ENCODE data around the gene MBOAT1.

DNA sequence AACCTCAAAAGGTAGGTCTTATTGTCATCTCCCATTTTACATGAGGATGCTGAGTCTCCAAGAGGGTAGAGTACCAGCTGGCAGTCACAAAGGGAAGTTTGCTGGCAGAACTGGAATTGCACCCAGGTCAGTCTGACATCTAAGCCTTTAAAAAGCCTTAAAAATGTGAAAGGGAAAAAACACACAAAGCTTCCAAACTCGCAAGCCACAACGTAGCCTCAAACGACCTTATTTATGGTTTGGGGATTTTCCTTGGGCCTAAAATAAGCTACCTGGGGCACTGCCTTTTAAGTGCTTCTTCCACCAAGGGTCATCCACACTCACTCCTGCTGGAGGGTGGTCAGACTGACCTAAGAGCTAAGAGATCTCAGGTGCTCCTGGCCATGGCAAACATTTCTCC, 2.1 kb downstream of the MBOAT1 start:
- TF ChIP-seq, protein P1, sequence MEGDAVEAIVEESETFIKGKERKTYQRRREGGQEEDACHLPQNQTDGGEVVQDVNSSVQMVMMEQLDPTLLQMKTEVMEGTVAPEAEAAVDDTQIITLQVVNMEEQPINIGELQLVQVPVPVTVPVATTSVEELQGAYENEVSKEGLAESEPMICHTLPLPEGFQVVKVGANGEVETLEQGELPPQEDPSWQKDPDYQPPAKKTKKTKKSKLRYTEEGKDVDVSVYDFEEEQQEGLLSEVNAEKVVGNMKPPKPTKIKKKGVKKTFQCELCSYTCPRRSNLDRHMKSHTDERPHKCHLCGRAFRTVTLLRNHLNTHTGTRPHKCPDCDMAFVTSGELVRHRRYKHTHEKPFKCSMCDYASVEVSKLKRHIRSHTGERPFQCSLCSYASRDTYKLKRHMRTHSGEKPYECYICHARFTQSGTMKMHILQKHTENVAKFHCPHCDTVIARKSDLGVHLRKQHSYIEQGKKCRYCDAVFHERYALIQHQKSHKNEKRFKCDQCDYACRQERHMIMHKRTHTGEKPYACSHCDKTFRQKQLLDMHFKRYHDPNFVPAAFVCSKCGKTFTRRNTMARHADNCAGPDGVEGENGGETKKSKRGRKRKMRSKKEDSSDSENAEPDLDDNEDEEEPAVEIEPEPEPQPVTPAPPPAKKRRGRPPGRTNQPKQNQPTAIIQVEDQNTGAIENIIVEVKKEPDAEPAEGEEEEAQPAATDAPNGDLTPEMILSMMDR (IDR thresholded peaks at IDR 0.05): no peak
- no peak for TF ChIP-seq POLR2A (IDR thresholded peaks at IDR 0.05)

All from Peyer's patch (tissue), 4 donors.